ENCODE data around the gene PCDHB12.
"Not testable (repeated sequence)": the region's sequence is repeated elsewhere in the genome, so short reads cannot be mapped to it uniquely, and the experiment has no call there.

PCDHB12 gene

DNA sequence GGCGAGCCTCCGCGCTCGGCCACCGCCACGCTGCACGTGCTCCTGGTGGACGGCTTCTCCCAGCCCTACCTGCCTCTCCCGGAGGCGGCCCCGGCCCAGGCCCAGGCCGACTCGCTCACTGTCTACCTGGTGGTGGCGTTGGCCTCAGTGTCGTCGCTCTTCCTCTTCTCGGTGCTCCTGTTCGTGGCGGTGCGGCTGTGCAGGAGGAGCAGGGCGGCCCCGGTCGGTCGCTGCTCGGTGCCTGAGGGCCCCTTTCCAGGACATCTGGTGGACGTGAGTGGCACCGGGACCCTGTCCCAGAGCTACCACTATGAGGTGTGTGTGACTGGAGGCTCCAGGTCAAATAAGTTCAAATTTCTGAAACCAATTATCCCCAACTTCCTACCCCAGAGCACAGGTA lies 2.3 kb downstream of the PCDHB12 start:
- DNase-seq = not testable (repeated sequence)

DNA sequence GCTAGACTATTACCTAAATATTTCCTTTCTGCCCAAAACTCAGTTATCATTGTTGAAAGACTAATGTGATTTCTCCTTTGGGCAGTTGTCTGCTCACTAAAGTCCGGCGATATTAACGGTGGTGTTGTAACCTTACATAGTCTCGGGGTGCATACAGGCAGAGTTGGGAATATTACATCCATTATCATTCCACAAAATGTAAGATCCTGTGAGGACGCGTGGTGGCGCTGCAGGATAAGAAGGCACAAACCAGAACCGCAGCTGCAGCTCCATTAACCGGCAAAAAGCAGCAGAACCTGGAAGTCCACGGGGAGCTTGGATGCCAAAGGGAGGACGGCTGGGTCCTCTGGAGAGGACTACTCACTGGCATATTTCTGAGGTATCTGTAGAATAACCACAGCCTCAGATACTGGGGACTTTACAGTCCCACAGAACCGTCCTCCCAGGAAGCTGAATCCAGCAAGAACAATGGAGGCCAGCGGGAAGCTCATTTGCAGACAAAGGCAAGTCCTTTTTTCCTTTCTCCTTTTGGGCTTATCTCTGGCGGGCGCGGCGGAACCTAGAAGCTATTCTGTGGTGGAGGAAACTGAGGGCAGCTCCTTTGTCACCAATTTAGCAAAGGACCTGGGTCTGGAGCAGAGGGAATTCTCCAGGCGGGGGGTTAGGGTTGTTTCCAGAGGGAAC lies 5.3 kb downstream of the PCDHB12 start, which contains the start of gene PCDHB13:
TSS of gene PCDHB13 (plus strand) at position 264 of the 684 bp plus-strand sequence. CDS start at position 469, 205 bp downstream.
- peak; percentile 69 for DNase-seq

DNA sequence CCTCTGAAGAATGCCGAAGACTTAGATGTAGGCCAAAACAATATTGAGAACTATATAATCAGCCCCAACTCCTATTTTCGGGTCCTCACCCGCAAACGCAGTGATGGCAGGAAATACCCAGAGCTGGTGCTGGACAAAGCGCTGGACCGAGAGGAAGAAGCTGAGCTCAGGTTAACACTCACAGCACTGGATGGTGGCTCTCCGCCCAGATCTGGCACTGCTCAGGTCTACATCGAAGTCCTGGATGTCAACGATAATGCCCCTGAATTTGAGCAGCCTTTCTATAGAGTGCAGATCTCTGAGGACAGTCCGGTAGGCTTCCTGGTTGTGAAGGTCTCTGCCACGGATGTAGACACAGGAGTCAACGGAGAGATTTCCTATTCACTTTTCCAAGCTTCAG lies 6.1 kb downstream of the PCDHB12 start:
- DNase-seq = not testable (repeated sequence)

DNA sequence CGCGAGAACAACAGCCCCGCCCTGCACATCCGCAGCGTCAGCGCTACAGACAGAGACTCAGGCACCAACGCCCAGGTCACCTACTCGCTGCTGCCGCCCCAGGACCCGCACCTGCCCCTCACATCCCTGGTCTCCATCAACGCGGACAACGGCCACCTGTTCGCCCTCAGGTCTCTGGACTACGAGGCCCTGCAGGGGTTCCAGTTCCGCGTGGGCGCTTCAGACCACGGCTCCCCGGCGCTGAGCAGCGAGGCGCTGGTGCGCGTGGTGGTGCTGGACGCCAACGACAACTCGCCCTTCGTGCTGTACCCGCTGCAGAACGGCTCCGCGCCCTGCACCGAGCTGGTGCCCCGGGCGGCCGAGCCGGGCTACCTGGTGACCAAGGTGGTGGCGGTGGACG lies 7.0 kb downstream of the PCDHB12 start:
- DNase-seq = not testable (repeated sequence)

DNA sequence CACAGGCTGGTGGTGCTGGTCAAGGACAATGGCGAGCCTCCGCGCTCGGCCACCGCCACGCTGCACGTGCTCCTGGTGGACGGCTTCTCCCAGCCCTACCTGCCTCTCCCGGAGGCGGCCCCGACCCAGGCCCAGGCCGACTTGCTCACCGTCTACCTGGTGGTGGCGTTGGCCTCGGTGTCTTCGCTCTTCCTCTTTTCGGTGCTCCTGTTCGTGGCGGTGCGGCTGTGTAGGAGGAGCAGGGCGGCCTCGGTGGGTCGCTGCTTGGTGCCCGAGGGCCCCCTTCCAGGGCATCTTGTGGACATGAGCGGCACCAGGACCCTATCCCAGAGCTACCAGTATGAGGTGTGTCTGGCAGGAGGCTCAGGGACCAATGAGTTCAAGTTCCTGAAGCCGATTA lies 7.5 kb downstream of the PCDHB12 start:
- DNase-seq = not testable (repeated sequence)

DNA sequence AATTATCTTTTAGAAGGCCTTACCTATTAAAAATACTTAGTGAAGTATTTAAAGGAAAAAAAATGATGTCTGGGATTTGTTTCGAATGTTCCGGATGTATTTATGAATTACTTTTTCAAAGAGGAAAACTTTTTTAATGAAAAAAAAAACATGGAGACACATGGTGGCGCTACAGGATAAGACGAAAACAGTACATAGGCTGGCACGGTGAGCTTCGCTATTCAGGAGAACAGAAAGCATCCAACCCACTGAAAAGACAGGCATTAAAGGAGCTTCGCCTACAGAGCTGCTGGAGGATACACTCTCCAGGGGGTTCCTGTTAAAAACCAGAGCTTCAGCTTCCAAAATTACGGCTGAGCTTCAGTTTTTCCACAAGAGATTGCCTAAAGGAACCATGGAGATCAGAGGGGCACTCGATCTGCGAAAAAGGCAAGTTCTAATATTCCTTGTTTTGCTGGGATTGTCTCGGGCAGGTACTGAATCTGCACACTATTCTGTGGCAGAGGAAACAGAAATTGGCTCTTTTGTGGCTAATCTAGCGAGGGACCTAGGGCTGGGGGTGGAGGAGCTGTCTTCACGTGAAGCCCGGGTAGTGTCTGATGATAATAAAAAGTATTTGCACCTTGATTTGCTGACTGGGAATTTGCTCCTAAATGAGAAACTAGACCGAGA lies 14.7 kb downstream of the PCDHB12 start, which contains the start of gene PCDHB14:
TSS of gene PCDHB14 (plus strand) at position 232 of the 672 bp plus-strand sequence. CDS start at position 395, 163 bp downstream.
- DNase-seq = no peak

DNA sequence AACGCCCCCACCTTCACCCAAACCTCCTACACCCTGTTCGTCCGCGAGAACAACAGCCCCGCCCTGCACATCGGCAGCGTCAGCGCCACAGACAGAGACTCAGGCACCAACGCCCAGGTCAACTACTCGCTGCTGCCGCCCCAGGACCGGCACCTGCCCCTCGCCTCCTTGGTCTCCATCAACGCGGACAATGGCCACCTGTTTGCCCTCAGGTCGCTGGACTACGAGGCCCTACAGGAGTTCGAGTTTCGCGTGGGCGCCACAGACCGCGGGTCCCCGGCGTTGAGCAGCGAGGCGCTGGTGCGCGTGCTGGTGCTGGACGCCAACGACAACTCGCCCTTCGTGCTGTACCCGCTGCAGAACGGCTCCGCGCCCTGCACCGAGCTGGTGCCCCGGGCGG lies 16.3 kb downstream of the PCDHB12 start:
- not testable (repeated sequence) for DNase-seq

DNA sequence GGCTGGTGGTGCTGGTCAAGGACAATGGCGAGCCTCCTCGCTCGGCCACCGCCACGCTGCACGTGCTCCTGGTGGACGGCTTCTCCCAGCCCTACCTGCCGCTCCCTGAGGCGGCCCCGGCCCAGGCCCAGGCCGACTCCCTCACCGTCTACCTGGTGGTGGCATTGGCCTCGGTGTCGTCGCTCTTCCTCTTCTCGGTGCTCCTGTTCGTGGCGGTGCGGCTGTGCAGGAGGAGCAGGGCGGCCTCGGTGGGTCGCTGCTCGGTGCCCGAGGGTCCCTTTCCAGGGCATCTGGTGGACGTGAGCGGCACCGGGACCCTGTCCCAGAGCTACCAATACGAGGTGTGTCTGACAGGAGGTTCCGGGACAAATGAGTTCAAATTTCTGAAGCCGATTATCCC lies 16.9 kb downstream of the PCDHB12 start:
- not testable (repeated sequence) for DNase-seq

DNA sequence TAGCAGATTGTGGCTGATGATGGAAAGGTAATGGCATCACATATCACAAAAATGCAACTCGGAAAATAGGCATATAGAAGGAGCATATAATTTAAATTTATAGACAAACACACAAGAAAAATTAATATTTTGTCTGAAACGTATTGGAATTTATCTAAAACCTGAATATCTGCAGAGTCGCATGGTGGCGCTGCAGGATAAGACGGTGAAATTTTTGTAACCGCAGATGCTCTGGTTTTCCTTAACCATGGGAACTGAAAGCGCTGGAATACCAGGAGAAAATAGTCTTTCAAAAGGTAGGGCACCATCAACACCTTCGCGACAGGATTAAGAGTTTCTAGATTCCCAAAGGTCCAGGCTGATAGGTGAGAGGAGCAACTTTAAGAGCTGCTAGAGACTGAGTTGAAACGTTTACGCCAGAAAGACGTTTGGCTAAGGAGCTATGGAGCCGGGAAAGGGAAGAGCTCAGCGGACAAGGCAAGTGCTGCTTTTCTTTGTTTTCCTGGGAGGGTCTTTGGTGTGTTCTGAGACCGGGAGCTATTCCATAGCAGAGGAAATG lies 25.7 kb downstream of the PCDHB12 start:
- DNase-seq = no peak

DNA sequence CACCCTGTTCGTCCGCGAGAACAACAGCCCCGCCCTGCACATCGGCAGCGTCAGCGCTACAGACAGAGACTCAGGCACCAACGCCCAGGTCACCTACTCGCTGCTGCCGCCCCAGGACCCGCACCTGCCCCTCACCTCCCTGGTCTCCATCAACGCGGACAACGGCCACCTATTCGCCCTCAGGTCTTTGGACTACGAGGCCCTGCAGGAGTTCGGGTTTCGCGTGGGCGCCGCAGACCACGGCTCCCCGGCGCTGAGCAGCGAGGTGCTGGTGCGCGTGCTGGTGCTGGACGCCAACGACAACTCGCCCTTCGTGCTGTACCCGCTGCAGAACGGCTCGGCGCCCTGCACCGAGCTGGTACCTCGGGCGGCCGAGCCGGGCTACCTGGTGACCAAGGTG lies 27.4 kb downstream of the PCDHB12 start:
- DNase-seq = not testable (repeated sequence)

DNA sequence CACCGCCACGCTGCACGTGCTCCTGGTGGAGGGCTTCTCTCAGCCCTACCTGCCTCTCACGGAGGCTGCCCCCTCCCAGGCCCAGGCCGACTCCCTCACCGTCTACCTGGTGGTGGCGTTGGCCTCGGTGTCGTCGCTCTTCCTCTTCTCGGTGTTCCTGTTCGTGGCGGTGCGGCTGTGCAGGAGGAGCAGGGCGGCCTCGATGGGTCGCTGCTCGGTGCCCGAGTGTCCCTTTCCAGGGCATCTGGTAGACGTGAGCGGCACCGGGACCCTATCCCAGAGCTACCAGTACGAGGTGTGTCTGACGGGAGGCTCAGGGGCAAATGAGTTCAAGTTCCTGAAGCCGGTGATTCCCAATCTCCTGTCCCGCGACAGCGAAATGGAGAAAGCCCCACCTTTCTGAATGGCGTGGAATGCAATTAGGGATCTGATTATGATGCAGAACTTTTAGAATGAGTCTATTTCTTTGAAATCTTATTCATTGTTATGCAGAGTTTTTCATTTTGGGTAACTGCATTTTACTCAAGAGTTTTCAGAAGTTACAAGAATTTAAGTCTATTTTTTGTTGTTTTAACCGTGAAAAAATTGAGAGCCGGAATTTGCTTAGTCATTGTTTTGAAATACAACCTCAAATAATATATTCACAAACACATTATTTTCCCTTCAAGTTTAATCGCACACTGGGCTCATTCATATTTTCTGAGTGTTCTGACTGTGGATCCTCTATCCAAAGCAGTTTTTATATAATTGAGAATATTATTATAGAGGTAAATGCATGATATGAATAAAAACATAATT lies 28.2 kb downstream of the PCDHB12 start:
- no peak for DNase-seq

DNA sequence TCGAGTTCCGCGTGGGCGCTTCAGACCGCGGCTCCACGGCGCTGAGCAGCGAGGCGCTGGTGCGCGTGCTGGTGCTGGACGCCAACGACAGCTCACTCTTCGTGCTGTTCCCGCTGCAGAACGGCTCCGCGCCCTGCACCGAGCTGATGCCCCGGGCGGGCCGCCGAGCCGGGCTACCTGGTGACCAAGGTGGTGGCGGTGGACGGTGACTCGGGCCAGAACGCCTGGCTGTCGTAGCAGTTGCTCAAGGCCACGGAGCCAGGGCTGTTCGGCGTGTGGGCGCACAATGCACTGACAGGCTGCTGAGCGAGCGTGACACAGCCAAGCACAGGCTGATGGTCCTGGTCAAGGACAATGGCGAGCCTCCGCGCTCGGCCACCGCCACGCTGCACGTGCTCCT lies 33.0 kb downstream of the PCDHB12 start:
- no peak for DNase-seq

DNA sequence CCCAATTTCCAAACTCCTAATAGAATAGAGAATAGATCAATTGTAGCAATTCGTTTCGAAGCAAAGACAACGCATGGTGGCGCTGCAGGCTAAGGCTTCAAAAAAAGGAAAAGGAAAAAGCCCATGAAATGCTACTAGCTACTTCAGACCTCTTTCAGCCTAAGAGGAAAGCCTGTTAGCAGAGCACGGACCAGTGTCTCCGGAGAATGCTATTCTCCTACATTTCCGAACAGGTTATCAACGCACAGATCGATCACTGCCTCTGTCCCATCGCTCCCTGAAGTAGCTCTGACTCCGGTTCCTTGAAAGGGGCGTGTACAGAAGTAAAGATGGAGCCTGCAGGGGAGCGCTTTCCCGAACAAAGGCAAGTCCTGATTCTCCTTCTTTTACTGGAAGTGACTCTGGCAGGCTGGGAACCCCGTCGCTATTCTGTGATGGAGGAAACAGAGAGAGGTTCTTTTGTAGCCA lies 36.8 kb downstream of the PCDHB12 start, which contains the start of gene PCDHB15:
TSS of gene PCDHB15 (plus strand) at position 146 of the 468 bp plus-strand sequence. CDS start at position 330, 184 bp downstream.
- DNase-seq = no peak

DNA sequence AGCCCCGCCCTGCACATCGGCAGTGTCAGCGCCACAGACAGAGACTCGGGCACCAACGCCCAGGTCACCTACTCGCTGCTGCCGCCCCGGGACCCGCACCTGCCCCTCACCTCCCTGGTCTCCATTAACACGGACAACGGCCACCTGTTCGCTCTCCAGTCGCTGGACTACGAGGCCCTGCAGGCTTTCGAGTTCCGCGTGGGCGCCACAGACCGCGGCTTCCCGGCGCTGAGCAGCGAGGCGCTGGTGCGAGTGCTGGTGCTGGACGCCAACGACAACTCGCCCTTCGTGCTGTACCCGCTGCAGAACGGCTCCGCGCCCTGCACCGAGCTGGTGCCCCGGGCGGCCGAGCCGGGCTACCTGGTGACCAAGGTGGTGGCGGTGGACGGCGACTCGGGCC lies 38.5 kb downstream of the PCDHB12 start:
- not testable (repeated sequence) for DNase-seq

DNA sequence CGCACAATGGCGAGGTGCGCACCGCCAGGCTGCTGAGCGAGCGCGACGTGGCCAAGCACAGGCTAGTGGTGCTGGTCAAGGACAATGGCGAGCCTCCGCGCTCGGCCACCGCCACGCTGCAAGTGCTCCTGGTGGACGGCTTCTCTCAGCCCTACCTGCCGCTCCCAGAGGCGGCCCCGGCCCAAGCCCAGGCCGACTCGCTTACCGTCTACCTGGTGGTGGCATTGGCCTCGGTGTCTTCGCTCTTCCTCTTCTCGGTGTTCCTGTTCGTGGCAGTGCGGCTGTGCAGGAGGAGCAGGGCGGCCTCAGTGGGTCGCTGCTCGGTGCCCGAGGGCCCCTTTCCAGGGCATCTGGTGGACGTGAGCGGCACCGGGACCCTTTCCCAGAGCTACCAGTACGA lies 38.9 kb downstream of the PCDHB12 start:
- not testable (repeated sequence) for DNase-seq

DNA sequence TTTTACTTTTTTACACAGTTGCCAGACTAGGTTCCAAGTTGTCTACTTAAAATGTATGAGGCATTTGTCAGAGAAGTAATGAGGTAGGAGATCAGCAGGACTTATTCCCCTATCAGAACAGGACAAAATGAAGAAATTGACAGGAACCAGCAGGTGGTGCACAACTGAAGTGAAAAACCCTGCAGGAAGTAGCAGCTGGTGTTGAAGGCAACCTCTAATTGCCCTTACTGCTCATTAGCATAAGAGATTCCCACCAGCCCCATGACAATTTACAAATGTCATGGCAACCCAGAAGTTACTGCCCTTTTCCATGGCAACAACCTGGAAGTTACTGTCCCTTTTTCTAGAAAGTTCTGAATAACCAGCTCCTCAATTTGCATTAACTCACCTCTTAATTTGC lies 42.1 kb downstream of the PCDHB12 start:
- DNase-seq = no peak

DNA sequence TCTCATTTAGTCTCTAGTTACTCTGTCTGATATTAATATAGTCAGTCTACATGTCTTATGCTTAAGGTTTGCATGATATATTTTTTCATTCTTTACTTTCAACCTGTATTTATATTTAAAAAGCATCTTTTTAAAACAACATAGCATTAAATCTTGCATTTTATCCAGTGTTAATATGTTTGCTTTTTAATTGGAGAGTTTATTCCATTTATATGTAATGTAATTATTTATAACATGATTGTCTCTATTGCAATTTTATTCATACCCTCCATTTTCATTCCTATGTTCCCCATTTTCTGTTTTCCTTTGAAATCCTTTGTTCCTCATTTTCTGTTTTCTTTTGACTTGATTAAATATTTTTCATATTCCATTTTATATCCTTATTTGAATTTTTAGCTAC lies 49.9 kb downstream of the PCDHB12 start:
- no peak for DNase-seq

DNA sequence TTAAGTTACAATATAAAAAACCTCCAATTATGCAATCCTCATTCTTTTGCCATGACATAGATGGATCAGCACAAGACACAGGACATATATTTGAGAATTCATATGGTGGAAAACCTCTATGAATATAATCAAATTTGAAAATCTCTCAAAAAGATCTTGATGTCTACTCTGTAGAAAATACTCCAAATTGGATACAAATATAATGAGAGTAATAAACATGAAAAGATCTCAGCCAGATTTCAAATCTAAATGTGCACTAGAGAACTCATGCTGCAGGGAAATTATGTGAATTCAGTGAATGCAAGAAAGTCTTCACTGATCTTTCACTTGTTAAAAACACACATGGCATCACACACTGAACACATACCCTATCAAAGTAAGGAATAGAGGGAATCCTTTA lies 50.4 kb downstream of the PCDHB12 start:
- DNase-seq = no peak

DNA sequence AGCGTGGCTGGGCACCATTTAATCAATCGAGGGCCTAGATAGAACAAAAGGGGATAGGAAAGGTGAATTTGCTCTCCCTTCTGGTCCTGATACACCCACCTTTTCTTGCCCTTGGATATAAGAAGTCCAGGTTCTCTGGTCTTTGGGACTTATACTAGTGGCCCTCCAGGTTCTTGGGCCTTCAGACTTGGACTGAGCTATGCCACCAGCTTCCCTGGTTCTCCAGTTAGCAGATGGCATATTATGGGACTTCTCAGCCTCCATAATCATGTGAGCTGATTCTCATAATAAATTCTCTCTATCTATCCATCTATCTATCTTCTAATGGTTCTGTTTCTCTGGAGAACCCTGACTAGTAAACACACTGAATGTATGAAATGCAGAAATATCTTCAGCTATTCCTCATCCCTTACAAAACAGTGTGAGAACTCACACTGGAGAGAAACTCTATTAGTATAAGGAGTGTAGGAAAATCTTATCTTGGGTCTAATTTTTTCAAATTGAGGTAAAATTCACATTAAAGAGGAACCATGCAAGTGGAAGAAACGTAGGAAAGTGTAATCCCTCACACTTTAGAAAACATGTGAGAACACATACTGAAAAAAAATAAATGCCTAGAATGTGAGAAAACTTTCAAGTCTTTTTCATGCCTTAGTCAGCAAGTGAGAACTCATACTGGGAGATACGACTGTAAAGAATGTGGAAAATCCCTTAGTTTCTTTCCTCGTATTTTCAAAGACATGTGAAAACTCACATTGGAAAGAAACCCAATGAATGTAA lies 52.1 kb downstream of the PCDHB12 start:
- no peak for DNase-seq

DNA sequence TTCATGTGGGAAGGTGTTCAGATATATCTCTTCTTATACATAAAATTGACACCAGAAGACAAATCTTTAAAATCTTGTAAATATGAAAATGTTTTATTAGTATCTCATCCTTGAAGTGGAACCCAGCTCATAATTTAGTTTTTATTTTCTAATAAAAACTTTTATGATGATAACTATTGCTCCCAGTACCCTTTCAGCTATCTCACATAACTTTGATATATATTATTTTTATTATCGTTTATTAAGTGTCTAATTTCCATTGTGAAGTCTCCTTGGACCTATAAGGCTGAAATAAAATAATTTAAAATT lies 52.7 kb downstream of the PCDHB12 start:
- DNase-seq = no peak

All from activated effector memory CD4-positive, alpha-beta T cell treated with anti-CD3 and anti-CD28 coated beads, Interleukin-2, amount 50 U/mL, for 16 hours (primary cell).